ENCODE data around the gene BMPR1A.

DNA sequence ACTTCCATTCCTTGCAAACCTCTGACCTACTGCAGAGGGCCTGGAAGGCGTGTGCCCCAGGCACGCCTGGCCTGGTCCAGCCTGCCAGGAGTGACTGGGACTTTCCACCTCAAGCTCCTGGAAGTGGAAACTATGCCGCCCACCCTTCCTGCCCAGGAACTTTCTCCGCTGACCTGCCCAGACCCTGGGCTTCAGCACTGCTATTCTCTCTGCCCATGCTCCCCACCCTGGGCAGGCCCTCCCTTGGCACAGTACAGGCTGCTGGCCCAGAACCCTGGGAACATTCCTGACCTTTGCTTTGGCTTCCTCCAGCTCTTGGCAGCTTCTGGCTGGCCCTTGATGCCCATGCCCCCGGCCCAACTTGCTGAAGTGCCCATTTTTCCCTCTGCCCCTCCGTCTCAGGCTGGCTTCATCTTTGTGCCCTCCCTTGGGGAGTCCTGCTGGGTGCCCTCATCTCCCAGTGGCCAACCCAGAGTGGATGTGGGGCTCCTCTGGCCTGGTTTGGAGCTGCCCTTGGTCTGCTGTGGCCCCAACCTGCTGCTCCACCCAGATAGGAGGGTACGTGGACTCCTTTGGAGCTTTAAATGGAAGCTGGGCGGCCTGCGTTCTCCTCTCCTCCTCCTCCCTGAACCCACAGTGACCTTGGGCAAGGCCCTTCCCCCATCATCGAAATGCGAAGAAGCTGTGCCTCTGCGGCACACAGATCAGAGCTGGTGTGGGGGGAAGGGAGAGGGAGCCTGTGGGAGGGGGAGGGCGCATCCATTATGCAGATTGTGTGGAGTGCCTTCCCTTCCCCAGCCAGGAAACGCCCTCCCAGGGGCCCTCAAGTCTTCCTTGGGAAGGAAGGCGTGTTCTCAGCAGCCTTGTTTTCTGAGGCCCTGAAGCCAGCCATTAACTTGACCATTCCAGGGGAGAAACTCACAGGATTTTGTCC, 197.6 kb downstream of the BMPR1A start:
- TF ChIP-seq, protein P1, sequence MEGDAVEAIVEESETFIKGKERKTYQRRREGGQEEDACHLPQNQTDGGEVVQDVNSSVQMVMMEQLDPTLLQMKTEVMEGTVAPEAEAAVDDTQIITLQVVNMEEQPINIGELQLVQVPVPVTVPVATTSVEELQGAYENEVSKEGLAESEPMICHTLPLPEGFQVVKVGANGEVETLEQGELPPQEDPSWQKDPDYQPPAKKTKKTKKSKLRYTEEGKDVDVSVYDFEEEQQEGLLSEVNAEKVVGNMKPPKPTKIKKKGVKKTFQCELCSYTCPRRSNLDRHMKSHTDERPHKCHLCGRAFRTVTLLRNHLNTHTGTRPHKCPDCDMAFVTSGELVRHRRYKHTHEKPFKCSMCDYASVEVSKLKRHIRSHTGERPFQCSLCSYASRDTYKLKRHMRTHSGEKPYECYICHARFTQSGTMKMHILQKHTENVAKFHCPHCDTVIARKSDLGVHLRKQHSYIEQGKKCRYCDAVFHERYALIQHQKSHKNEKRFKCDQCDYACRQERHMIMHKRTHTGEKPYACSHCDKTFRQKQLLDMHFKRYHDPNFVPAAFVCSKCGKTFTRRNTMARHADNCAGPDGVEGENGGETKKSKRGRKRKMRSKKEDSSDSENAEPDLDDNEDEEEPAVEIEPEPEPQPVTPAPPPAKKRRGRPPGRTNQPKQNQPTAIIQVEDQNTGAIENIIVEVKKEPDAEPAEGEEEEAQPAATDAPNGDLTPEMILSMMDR (conservative IDR thresholded peaks at IDR 0.05), result no peak
- no peak for TF ChIP-seq ZFX (IDR thresholded peaks at IDR 0.05)

All from C4-2B (cell line).